K562 (cell line): Measurements from ENCODE around the gene SIK3. TPM values are rescaled to one million over a fixed set of nuclear protein-coding genes. Genes with fewer than 3 reads are reported as not detected.
A peak's percentile ranks its signal among the peaks of the same experiment; 100 is the strongest.

Experiments
- AFF4 ChIP-seq: sonication (generic); formaldehyde crosslinking; IDR thresholded peaks from 2 replicates; pipeline ENCODE4 v1.8.0; 2023; ENCODE audit warnings: mild to moderate bottlenecking, missing genetic modification reagents
- ARID1B ChIP-seq: fragments of 450-650 bp; IDR thresholded peaks from 2 replicates; pipeline ENCODE4 v1.6.1; 2016; ENCODE audit warnings: antibody characterized with exemption, mild to moderate bottlenecking, inconsistent platforms
- CBFA2T3 ChIP-seq: fragments of 450-650 bp; IDR thresholded peaks from 2 replicates; pipeline ENCODE4 v1.6.1; 2017
- GATA2 ChIP-seq: sonication (generic); formaldehyde crosslinking; IDR thresholded peaks from 2 replicates; pipeline ENCODE4 v1.4.0; 2020; ENCODE audit warnings: mild to moderate bottlenecking, missing genetic modification reagents
- TAL1 ChIP-seq: fragments of 450-650 bp; IDR thresholded peaks from 2 replicates; pipeline ENCODE4 v1.6.1; 2016; ENCODE audit warnings: mild to moderate bottlenecking
- ZNF740 ChIP-seq, 3 experiments: fragments of 200-800 bp in 1 of 3; sonication (Bioruptor generic) in 1 of 3; sonication (generic) in 1 of 3; formaldehyde crosslinking in 1 of 3; IDR thresholded peaks; 2 replicates each; pipeline versions ENCODE4 v1.6.1 to v1.8.0; 2016 to 2022; ENCODE audit warnings: mild to moderate bottlenecking in 2 of 3, missing compliant biosample characterization in 2 of 3, missing genetic modification characterization in 2 of 3, missing genetic modification reagents in 1 of 3
- polyA plus RNA-seq, 8 experiments: library from polyadenylated mRNA; depleted of rRNA in 4 of 8; stranded (reverse) in 5 of 8; unstranded in 3 of 8; fragments of >200 nt; fragmentation: Nextera tagmentation in 2 of 8; fragmentation: Illumina TruSeq in 1 of 8; extraction: Ambion mirVana in 2 of 8; extraction: Trizol in 1 of 8; gene quantifications; 2 replicates each; pipeline versions ENCODE4 v1.2.1 to v1.2.3, GENCODE V29; 2011 to 2014; ENCODE audit warnings: inconsistent platforms in 1 of 8, missing spikeins in 1 of 8
- total RNA-seq, 7 experiments: library from RNA; depleted of rRNA in 6 of 7; stranded (reverse); fragments of >200 nt in 6 of 7; fragmentation: Illumina TruSeq in 2 of 7; extraction: Trizol in 2 of 7; gene quantifications; 2 replicates each; pipeline versions ENCODE4 v1.2.1 to v1.2.3, GENCODE V29; 2011 to 2021; ENCODE audit warnings: low replicate concordance in 1 of 7

Gene SIK3
- total and polyA plus RNA-seq, 9 of the 15 experiments (the other 6 are each of a cell fraction or from before 2014, with no cell fraction given): 1.6 to 21.6 (median 8.0) TPM

GRCh38 chr11:117087446-117087845, 10.8 kb downstream of the SIK3 start (continued):
- TF ChIP-seq AFF4 (no peak), ZNF740 (CRISPR knock-in tag; IDR thresholded peaks at IDR 0.05) (no peak), ZNF740 (tag; IDR thresholded peaks at IDR 0.05) (peak in 1 of 2 experiments; percentile 39; a peak in 1 of 4 replicates), ARID1B (peak; percentile 77), GATA2 (peak; percentile 44; the same call in 1 of the 2 replicates), TAL1 (peak; percentile 27; the same call in 1 of the 2 replicates), CBFA2T3 (peak; percentile 66)
